SU-DHL-6 (cell line): Measurements from ENCODE around the gene TIE1.

Source experiments
- CTCF ChIP-seq: fragments of 200-600 bp; sonication (generic); IDR thresholded peaks from one replicate; pipeline ENCODE4 v1.5.1; 2017; ENCODE audit warnings: antibody characterized with exemption, mild to moderate bottlenecking, low read length, moderate library complexity; ENCODE audit not compliant: insufficient read depth, poor library complexity, severe bottlenecking
- EZH2phosphoT487 ChIP-seq: fragments of 200-600 bp; sonication (generic), shearing (Covaris generic); conservative IDR thresholded peaks from 2 replicates; pipeline ENCODE4 v1.6.1; 2018; ENCODE audit warnings: mild to moderate bottlenecking, antibody characterized with exemption, low read length, moderate library complexity, mixed read lengths

- no peak for TF ChIP-seq CTCF
- no peak for TF ChIP-seq EZH2phosphoT487
Observed at GRCh38 chr1:43300378-43301094, at the start of gene TIE1.
